ENCODE measurements around the gene GOLGA6L7. TPM values are rescaled to one million over a fixed set of nuclear protein-coding genes. Genes with fewer than 3 reads are reported as not detected.
"Not testable (repeated sequence)": the region's sequence is repeated elsewhere in the genome, so short reads cannot be mapped to it uniquely, and the experiment has no call there.

GOLGA6L7 gene
- total and polyA plus RNA-seq, 9 donors, result not detected

DNA sequence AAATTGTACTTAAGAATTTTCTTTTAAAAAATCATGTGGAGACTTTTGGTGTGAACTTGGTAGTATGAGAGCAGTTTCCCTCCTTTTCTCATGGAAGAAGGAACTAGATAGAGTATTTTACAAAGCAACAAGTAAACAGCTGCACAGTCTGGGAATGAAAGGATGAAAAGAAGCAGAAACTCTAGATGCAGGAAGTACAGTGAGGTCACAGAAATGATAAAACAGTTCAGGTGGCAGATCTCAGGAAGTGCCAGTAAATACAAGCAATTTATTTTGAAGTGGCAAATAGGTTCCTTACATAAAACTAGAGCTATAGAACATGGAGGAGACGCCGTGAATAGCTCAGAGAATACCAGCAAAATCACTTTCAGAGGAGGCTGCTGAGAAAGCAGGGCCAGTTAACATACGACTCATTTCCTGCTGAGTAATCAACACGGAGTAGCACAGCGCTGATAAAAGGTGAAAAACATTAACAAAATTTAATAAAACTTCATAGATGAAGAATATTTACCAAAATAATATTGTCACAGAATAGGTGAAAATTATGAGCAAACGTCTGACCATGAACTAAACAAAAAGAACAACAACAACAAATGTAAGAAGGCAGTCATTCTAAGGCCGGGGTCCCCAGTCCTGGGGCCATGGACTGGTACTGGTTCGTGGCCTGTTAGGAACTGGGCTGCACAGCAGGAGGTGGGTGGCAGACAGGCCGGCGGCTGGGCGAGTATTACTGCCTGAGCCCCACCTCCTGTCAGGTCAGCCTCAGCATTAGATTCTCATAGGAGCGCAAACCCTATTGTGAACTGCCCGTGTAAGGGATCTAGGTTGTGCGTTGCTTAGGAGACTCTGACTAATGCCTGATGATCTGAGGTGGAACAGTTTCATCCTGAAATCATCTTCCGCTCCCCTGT is 29.2 kb downstream of the GOLGA6L7 start:
- H3K27ac ChIP-seq; H3K4me1 ChIP-seq (ENCODE audit: insufficient read depth); DNase-seq; H3K4me3 ChIP-seq; intact Hi-C loops (cut with DNase I); H3K27me3 ChIP-seq; H3K9me3 ChIP-seq; H3K36me3 ChIP-seq: not testable (repeated sequence)
- 49 to 64% (median 59%) methylated on average over 6 to 10 of the region's 15 CpGs for WGBS, 3 donors

DNA sequence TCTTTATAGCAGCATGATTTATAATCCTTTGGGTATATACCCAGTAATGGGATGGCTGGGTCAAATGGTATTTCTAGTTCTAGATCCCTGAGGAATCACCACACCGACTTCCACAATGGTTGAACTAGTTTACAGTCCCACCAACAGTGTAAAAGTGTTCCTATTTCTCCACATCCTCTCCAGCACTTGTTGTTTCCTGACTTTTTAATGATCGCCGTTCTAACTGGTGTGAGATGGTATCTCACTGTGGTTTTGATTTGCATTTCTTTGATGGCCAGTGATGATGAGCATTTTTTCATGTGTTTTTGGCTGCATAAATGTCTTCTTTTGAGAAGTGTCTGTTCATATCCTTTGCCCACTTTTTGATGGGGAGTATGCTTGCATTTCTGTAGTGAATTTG is 30.3 kb downstream of the GOLGA6L7 start:
- H3K27me3 ChIP-seq; H3K9me3 ChIP-seq; H3K4me1 ChIP-seq (ENCODE audit: insufficient read depth); intact Hi-C loops (cut with DNase I); DNase-seq; H3K4me3 ChIP-seq; H3K27ac ChIP-seq; H3K36me3 ChIP-seq: not testable (repeated sequence)
- 83 to 97% (median 92%) methylated on average over 2 to 3 of the region's 3 CpGs for whole genome bisulfite sequencing, 3 donors

DNA sequence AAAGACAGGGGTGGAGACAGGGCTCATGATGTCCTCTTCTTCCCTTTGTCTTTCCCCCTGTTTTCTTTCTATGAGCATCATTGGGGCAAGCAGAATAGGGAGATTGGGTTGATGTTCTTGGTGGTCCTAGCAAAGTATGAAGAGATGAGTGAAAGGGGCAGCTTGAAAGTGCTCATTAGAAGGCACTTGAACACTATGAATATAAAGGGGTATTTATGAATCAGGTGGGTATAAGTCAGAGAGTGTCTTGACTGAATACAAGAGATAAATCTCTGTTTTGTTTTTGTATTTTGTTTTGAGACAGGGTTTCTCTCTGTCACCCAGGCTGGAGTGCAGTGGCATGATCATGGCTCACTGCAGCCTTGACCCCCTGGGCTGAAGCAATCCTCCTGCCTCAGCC is 34.4 kb downstream of the GOLGA6L7 start:
- H3K4me3 ChIP-seq; H3K27me3 ChIP-seq; intact Hi-C loops (cut with DNase I); H3K9me3 ChIP-seq; H3K27ac ChIP-seq; DNase-seq; H3K4me1 ChIP-seq (ENCODE audit: insufficient read depth); H3K36me3 ChIP-seq: not testable (repeated sequence)

DNA sequence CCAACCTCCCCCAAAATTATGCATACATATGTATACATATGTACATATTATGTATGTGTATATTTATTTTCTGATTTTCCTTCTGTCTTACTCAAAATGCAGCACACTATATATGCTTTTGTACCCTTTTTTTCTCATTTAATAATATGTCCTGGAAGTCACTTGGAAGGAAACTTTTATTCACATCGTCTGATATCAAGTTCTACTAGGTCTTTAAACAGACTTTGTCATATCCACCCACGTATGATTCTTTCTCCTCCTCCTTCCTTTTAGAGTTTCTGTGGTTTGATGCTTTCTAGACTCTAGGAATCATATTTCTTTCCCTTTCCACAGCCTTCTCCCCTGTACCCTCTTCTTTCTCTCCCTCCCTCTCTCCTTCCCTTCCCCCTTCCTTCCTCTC is 35.1 kb downstream of the GOLGA6L7 start:
- H3K4me1 ChIP-seq (ENCODE audit: insufficient read depth); H3K36me3 ChIP-seq; H3K9me3 ChIP-seq; intact Hi-C loops (cut with DNase I); H3K27ac ChIP-seq; DNase-seq; H3K4me3 ChIP-seq; H3K27me3 ChIP-seq: not testable (repeated sequence)
- 0 to 10% (median 9%) methylated on average over 1 to 2 of the region's 2 CpGs for WGBS, 3 donors

DNA sequence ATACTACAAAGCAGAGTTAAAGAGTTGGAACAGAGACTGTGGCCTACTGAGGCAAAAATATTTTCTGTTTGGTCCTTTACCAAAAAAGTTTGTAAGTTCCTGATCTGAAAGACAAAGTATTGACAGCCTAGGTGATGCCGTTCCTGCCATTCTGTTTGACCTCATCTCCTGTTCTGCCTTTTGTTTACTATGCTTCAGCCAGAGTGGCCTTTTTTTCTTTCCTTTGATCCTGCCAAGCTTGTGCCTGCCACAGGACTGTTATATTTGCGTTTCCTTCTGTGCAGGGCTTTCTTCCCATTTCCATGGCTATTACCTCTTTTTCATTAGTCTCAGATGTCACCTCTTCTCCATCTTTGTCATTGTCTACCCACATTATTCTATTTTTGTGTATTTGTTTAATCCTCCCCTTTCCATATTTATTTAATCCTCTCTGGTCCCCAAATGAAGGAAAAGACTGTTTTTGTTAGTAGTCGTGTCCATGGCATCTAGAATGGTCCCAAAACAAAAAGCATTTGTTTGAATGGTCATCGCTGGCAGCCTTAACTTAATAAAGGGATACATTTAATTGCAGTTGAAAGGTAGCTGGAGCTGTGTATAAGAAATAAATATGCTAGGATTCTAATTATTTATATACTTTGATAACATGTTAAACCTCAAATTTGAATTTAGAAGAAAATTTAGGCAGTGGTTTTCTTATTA is 36.4 kb downstream of the GOLGA6L7 start:
- H3K4me1 ChIP-seq (ENCODE audit: insufficient read depth); H3K4me3 ChIP-seq; DNase-seq; intact Hi-C loops (cut with DNase I); H3K9me3 ChIP-seq; H3K36me3 ChIP-seq; H3K27ac ChIP-seq; H3K27me3 ChIP-seq: not testable (repeated sequence)
- WGBS, 3 donors, result 71 to 75% (median 73%) methylated on average over 4 of the region's 4 CpGs

DNA sequence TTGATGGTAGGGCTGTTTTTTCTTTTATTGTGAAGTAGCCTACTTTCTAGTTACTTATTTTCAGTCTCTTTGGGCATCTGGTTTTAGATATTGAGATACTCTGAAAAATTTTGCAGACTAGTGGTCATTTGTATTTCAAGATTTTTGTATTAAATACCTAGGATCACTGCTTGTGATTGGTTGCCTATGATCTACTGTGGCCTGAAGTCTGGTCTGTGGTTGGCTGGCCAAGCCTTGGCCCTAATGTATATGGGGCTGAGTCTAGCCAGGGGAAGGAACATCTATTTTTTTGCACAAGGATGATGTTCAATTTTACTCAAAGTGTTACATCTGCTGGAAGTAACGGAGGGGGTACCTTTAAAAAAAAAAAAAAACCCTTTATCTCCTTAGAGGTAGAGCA is 38.0 kb downstream of the GOLGA6L7 start:
- intact Hi-C loops (cut with DNase I); H3K9me3 ChIP-seq; H3K4me1 ChIP-seq (ENCODE audit: insufficient read depth); H3K27ac ChIP-seq; H3K27me3 ChIP-seq; DNase-seq; H3K4me3 ChIP-seq; H3K36me3 ChIP-seq: not testable (repeated sequence)
- 67 to 83% (median 69%) methylated on average over 1 of the region's 1 CpG for WGBS, 3 donors

DNA sequence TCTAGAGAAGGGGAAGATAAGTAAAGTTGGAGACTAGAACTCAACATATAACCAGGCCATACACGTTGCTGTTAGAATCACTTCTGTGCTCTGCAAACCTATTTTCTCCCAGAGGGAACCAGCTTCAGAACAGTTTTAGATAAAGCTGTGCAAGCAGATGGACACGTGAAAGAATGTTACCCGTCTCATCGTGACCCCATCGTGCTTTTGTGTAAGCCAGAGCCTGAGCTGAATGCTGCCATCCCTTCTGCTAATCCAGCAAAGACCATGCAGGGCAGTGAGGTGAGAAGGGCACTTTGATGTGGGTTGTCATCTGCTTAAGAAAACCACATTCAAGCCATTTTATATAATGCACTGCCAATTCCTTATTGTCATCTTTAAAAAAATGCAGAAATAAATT is 40.3 kb downstream of the GOLGA6L7 start:
- DNase-seq; H3K4me3 ChIP-seq; H3K27me3 ChIP-seq; H3K4me1 ChIP-seq (ENCODE audit: insufficient read depth); H3K9me3 ChIP-seq; H3K36me3 ChIP-seq; intact Hi-C loops (cut with DNase I); H3K27ac ChIP-seq: not testable (repeated sequence)
- 59 to 75% (median 60%) methylated on average over 5 of the region's 5 CpGs for WGBS, 3 donors

DNA sequence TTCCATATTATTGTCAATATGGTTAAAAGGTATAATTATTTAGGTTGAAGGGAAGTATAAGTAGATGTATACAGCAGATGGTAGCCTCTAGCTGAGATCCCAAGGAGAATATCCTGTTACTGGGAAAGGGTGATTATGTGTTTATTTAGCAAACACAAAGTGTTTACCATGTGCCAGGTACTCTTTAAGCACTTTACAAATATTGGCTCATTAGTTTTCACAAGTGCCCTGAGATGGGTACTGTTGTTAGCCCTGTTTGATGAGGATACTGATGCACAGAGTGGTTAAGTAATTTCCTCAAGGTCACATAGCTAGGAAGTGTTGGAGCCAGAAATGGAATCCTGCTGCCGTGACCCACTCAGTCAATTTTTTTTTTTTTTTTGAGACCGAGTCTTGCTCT is 48.1 kb downstream of the GOLGA6L7 start:
- H3K27me3 ChIP-seq; H3K4me3 ChIP-seq; DNase-seq; intact Hi-C loops (cut with DNase I); H3K4me1 ChIP-seq (ENCODE audit: insufficient read depth); H3K36me3 ChIP-seq; H3K27ac ChIP-seq; H3K9me3 ChIP-seq: not testable (repeated sequence)
- 68 to 75% methylated on average over 2 of the region's 2 CpGs; no CpG with 5 or more reads in 1 of the 3 donors for WGBS, 3 donors

DNA sequence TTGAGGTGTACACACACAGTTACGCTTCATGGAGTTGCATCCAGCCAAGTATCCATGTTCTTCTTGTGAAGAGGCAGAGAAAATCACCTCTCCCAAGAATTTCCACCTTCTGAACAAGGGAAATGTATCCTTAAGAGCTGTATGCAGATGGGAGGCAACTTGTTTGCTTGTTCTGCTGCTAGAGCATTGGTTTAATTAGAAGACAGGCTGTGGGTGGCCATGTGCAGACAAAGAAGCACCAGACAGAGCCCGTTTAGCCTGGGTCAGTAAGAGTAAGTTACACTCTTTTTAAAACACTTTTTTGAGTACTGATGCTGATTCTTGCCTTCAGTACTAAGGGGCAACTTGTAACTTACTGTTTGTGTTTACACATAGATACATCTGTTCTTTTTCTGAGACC is 50.2 kb downstream of the GOLGA6L7 start:
- intact Hi-C loops (cut with DNase I); H3K27me3 ChIP-seq; H3K27ac ChIP-seq; H3K4me3 ChIP-seq; DNase-seq; H3K4me1 ChIP-seq (ENCODE audit: insufficient read depth); H3K36me3 ChIP-seq; H3K9me3 ChIP-seq: not testable (repeated sequence)
- WGBS, 3 donors, result 52 to 96% (median 55%) methylated on average over 1 to 2 of the region's 2 CpGs

DNA sequence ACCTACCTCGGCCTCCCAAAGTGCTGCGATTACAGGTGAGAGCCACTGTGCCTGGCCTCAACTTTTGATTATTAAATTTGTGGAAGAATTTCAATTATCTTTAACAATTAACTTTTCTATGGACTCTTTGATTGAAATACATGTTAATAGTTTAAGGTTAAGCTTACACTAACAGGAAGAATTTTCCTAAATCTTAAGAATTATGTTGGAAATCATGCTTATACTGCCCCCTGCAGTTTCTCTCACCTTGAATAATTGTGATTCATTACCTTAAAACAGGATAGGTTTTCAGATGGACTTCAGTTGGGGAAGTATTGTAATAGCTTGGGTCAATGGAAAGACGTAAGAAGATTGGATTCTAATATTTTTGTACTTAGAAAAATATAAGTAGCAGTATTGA is 54.2 kb downstream of the GOLGA6L7 start:
- H3K27ac ChIP-seq; H3K36me3 ChIP-seq; H3K4me1 ChIP-seq (ENCODE audit: insufficient read depth); H3K4me3 ChIP-seq; H3K9me3 ChIP-seq; H3K27me3 ChIP-seq; DNase-seq; intact Hi-C loops (cut with DNase I): not testable (repeated sequence)
- 77 to 79% (median 78%) methylated on average over 3 of the region's 3 CpGs for WGBS, 3 donors

Data from ovary (tissue), 9 donors.